ENCODE data around the gene LIN9.

DNA sequence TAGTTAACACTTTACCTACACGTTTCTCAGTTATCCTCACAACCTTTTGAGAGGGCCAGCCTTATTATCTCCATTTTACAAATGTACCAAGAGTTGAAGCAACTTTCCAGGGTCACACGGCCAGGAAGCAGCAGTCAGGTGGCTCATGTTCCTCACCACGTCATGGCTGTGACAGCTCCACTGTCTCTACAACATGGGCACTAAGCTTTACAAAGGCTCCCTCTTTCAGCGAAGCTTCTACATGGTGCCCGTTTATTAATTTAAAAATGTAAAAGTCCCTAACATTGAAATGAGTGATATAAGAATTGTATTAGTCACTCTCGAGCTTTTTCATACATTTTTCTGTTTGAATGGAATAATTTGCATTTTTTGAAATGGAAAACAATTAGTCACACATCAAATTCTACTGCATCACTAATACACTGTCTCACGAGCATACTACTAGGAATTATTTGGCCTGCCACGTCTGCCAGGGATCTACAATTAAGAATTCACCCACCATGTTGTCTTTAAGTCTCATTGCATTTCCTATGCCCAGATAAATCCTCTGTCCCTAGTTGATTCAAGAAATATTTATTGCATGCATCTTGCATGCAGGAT is 28.4 kb upstream of the LIN9 start:
- TF ChIP-seq CTCF (IDR thresholded peaks at IDR 0.05 in 2 of 3, conservative IDR thresholded peaks at IDR 0.05 in 1 of 3; ENCODE audit: control insufficient read depth in 2 of 3, extremely low read depth in 1 of 3, insufficient read depth in 1 of 3, low read depth in 3 of 3, low read length in 3 of 3) = no peak
- TF ChIP-seq RAD21 (IDR thresholded peaks at IDR 0.05; ENCODE audit: insufficient read depth, low read depth, low read length) = no peak
- no peak for TF ChIP-seq CREM (IDR thresholded peaks at IDR 0.05; ENCODE audit: low read depth)
- no peak for TF ChIP-seq RFX5 (IDR thresholded peaks at IDR 0.05; ENCODE audit: low read depth, low read length)
- no peak for TF ChIP-seq PML (IDR thresholded peaks at IDR 0.05; ENCODE audit: low read length)
- TF ChIP-seq MEF2A (IDR thresholded peaks at IDR 0.05; ENCODE audit: insufficient read depth, low read depth, low read length) = no peak
- no peak for TF ChIP-seq POLR2AphosphoS5 (IDR thresholded peaks at IDR 0.05; ENCODE audit: low read length)

Measured in GM12878 (cell line).